Keratinocyte (primary cell): ENCODE data around the gene TTC28. TPM values are rescaled to one million over a fixed set of nuclear protein-coding genes. Genes with fewer than 3 reads are reported as not detected.

Source experiments
- DNase-seq: peaks from one replicate; pipeline ENCODE4 v3.0.0-alpha.2; 2011; ENCODE audit warnings: low read depth, missing footprints, low spot score
- FAIRE-seq: peaks from 2 replicates; lab custom pipeline; 2011; peaks lifted over from hg19 to GRCh38; lab: Jason Lieb, UNC
- H2AFZ ChIP-seq: 2 replicates; pipeline ENCODE4 v1.6.0; 2012; ENCODE audit warnings: low read length, control low read depth, inconsistent platforms; ENCODE audit not compliant: control insufficient read depth
- H3K27ac ChIP-seq: 2 replicates; pipeline ENCODE4 v1.5.1; 2011; ENCODE audit warnings: low read length; ENCODE audit not compliant: control insufficient read depth, insufficient read depth
- H3K27me3 ChIP-seq: 3 replicates; pipeline ENCODE4 v1.6.0; 2011; ENCODE audit warnings: low read length; ENCODE audit not compliant: control insufficient read depth, insufficient read depth; ENCODE audit errors: extremely low read depth
- H3K36me3 ChIP-seq, 2 experiments: 2 replicates in 1 of 2; 3 replicates in 1 of 2; pipeline ENCODE4 v1.5.1; 2011; ENCODE audit warnings: low read length in 2 of 2, mild to moderate bottlenecking in 1 of 2; ENCODE audit not compliant: control insufficient read depth in 2 of 2, insufficient read depth in 2 of 2; ENCODE audit errors: extremely low read depth in 1 of 2
- H3K4me1 ChIP-seq: 3 replicates; pipeline ENCODE4 v1.5.1; 2011; ENCODE audit warnings: low read length; ENCODE audit not compliant: control insufficient read depth, insufficient read depth; ENCODE audit errors: extremely low read depth
- H3K4me2 ChIP-seq: 3 replicates; pipeline ENCODE4 v1.6.0; 2011; ENCODE audit warnings: low read depth, low read length; ENCODE audit not compliant: control insufficient read depth, insufficient read depth; ENCODE audit errors: extremely low read depth
- H3K4me3 ChIP-seq, 3 experiments: fragments of 200-600 bp in 1 of 3; sonication (generic) in 1 of 3; 2 replicates in 2 of 3; 3 replicates in 1 of 3; pipeline ENCODE4 v1.5.1; 2011 to 2016; ENCODE audit warnings: low read length in 3 of 3, mild to moderate bottlenecking in 3 of 3, control low read depth in 2 of 3, inconsistent platforms in 1 of 3, low read depth in 1 of 3, mixed read lengths in 1 of 3, mixed run types in 1 of 3, moderate library complexity in 1 of 3; ENCODE audit not compliant: control insufficient read depth in 2 of 3, insufficient read depth in 2 of 3; ENCODE audit errors: extremely low read depth in 1 of 3
- H3K79me2 ChIP-seq: 2 replicates; pipeline ENCODE4 v1.6.0; 2012; ENCODE audit warnings: low read length; ENCODE audit not compliant: control insufficient read depth, insufficient read depth
- H3K9ac ChIP-seq: 3 replicates; pipeline ENCODE4 v1.6.0; 2011; ENCODE audit warnings: low read length; ENCODE audit not compliant: control insufficient read depth, insufficient read depth; ENCODE audit errors: extremely low read depth
- H3K9me1 ChIP-seq: 3 replicates; pipeline ENCODE4 v1.6.0; 2011; ENCODE audit warnings: low read length; ENCODE audit not compliant: control insufficient read depth, insufficient read depth; ENCODE audit errors: extremely low read depth
- H3K9me3 ChIP-seq: 2 replicates; pipeline ENCODE4 v1.5.1; 2012; ENCODE audit warnings: low read depth, low read length; ENCODE audit not compliant: control insufficient read depth
- H4K20me1 ChIP-seq: 3 replicates; pipeline ENCODE4 v1.6.0; 2011; ENCODE audit warnings: low read length; ENCODE audit not compliant: control insufficient read depth, insufficient read depth; ENCODE audit errors: extremely low read depth
- EZH2 ChIP-seq: IDR thresholded peaks from one replicate; pipeline ENCODE4 v1.6.1; 2012; ENCODE audit warnings: inconsistent platforms, mild to moderate bottlenecking, low read length, moderate library complexity
- dilution Hi-C: fragments of 300-500 bp; cut with MboI; formaldehyde crosslinking; loops from one replicate; pipeline ENCODE4 v1.7.0; 2020; ENCODE audit warnings: low sequenced_read_pairs; ENCODE audit not compliant: extremely low pct_ligation_motif_present
- polyA plus RNA-seq, 5 experiments: library from polyadenylated mRNA; depleted of rRNA in 3 of 5; stranded (reverse) in 3 of 5; stranded (forward) in 1 of 5; unstranded in 1 of 5; fragments of >200 nt; gene quantifications; 1 replicate in 1 of 5; 2 replicates in 3 of 5; 3 replicates in 1 of 5; pipeline versions ENCODE4 v1.2.1 to v1.2.3, GENCODE V29; 2011 to 2012; ENCODE audit warnings: missing spikeins in 2 of 5, low read depth in 1 of 5, low replicate concordance in 1 of 5
- TF ChIP-seq, protein P1 (sequence below), 3 experiments: IDR thresholded peaks in 1 of 3; conservative IDR thresholded peaks in 1 of 3; optimal IDR thresholded peaks in 1 of 3; 2 replicates in 2 of 3; 3 replicates in 1 of 3; pipeline versions ENCODE3 to v1.5.1; 2011; ENCODE audit warnings: low read length in 3 of 3, mild to moderate bottlenecking in 3 of 3, moderate library complexity in 2 of 3, control low read depth in 1 of 3, inconsistent platforms in 1 of 3; ENCODE audit not compliant: insufficient read depth in 2 of 3; ENCODE audit errors: extremely low read depth in 1 of 3

Gene TTC28
- polyA plus RNA-seq, 1 donor (not counting 4 experiments of a cell fraction or from before 2014, with no cell fraction given): 0.66 TPM

DNA sequence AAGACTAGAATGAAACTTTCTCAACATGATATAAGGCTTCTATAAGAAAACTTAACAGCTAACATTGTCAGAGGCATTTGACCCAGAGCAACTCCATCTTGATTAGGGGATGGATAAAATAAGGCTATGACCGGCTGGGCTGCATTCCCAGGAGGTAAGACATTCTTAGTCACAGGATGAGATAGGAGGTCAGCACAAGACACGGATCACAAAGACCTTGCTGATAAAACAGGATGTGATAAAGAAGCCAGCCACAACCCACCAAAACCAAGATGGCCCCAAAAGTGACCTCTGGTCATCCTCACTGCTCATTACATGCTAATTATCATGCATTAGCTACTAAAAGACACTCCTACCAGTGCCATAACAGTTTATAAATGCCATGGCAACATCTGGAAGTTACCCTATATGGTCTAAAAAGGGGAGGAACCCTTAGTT is 135.2 kb downstream of the TTC28 start:
- H3K79me2 ChIP-seq: no peaks in the 10 kb centered on the region

DNA sequence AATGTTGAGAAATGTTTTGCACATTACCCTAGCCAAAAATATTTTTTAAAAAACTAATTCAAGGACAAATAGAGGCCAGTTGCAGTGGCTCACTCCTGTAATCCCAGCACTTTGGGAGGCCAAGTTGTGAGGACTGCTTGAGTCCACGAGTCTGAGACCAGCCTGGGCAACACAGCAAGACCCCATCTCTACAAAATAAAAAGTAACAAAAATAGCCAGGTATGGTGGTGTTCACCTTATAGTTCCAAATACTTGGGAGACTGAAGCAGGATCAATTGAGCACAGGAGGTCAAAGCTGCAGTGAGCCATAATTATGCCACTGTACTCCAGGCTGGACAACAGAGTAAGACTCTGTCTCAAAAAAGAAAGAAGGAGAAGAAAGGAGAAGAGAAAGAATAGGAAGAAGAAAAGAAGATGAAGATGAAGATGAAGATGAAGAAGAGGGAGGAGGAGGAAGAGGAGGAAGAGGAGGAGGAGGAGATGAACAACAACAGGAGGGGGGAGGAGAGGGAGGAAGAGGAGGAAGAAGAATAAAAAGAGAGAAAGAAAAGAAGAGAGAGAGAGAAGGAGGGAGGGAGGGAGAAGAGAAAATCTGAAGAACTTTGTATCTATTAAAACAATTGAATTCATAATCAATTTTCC is 136.5 kb downstream of the TTC28 start:
- DNase-seq (no peak), FAIRE-seq (no peak)
- H3K79me2 ChIP-seq: no peaks in the 10 kb centered on the region
- H2AFZ ChIP-seq: no peak overlapping the region
- no peaks in the 10 kb centered on the region for H3K9me3 ChIP-seq
- H4K20me1 ChIP-seq: no peaks in the 10 kb centered on the region
- no peak overlapping the region for H3K4me3 ChIP-seq
- H3K27me3 ChIP-seq: no peaks in the 10 kb centered on the region
- no peak overlapping the region for H3K4me2 ChIP-seq
- no peaks in the 10 kb centered on the region for H3K9me1 ChIP-seq
- no peak overlapping the region for H3K27ac ChIP-seq
- no peak for TF ChIP-seq EZH2
- no peaks in the 10 kb centered on the region for H3K36me3 ChIP-seq
- dilution Hi-C loops: no loop called here
- peaks cover 7% of the 10 kb centered on the region for H3K4me1 ChIP-seq
- no peak overlapping the region for H3K9ac ChIP-seq

More for the DNA sequence above, 135.2 kb downstream of the TTC28 start:
- Histone ChIP-seq H3K4me1 (peaks cover 7% of the 10 kb centered on the region), H3K9me3 (no peaks in the 10 kb centered on the region), H3K9me1 (no peaks in the 10 kb centered on the region), H3K4me2 (peak overlapping the region; percentile 22), H2AFZ (peak overlapping the region; percentile 47), H3K27me3 (no peaks in the 10 kb centered on the region), H3K4me3 (no peak overlapping the region), H3K36me3 (no peaks in the 10 kb centered on the region), H3K27ac (no peak overlapping the region), H4K20me1 (no peaks in the 10 kb centered on the region), H3K9ac (no peak overlapping the region)
- dilution Hi-C loops: no loop called here
- DNase-seq (no peak), FAIRE-seq (no peak)
- no peak for TF ChIP-seq EZH2
- TF ChIP-seq, protein P1, sequence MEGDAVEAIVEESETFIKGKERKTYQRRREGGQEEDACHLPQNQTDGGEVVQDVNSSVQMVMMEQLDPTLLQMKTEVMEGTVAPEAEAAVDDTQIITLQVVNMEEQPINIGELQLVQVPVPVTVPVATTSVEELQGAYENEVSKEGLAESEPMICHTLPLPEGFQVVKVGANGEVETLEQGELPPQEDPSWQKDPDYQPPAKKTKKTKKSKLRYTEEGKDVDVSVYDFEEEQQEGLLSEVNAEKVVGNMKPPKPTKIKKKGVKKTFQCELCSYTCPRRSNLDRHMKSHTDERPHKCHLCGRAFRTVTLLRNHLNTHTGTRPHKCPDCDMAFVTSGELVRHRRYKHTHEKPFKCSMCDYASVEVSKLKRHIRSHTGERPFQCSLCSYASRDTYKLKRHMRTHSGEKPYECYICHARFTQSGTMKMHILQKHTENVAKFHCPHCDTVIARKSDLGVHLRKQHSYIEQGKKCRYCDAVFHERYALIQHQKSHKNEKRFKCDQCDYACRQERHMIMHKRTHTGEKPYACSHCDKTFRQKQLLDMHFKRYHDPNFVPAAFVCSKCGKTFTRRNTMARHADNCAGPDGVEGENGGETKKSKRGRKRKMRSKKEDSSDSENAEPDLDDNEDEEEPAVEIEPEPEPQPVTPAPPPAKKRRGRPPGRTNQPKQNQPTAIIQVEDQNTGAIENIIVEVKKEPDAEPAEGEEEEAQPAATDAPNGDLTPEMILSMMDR (optimal IDR thresholded peaks at IDR 0.05 in 1 of 3, IDR thresholded peaks at IDR 0.05 in 1 of 3, conservative IDR thresholded peaks at IDR 0.05 in 1 of 3; ENCODE audit: extremely low read depth in 1 of 3, insufficient read depth in 2 of 3, low read length in 3 of 3): no peak

DNA sequence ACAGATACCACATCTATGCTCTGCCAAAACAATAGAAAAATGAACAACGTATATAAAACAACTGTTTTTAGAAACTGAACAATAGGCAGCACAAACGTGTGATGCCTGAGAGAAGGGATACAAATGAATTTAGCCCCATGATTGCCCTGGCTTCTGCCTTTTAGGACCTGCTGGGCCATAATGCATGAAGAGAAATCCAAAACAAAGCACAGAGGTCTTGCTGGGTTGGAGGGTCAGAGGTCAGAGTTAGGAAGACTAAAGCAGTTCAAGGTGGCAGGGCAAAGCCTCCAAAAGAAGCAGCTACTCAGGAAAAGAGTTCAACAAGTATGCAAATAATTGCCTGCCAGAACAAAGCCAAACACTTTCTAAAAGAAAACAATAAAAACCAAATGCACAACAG is 138.5 kb downstream of the TTC28 start:
- Histone ChIP-seq H3K79me2 (no peaks in the 10 kb centered on the region), H3K4me1 (peaks cover 7% of the 10 kb centered on the region), H2AFZ (no peak overlapping the region), H3K9me3 (no peaks in the 10 kb centered on the region), H3K9me1 (no peaks in the 10 kb centered on the region), H4K20me1 (no peaks in the 10 kb centered on the region), H3K27me3 (no peaks in the 10 kb centered on the region), H3K4me2 (no peak overlapping the region), H3K4me3 (no peak overlapping the region), H3K27ac (no peak overlapping the region), H3K9ac (no peak overlapping the region), H3K36me3 (no peaks in the 10 kb centered on the region)
- FAIRE-seq (no peak), DNase-seq (no peak)
- TF ChIP-seq EZH2: no peak
- TF ChIP-seq, protein P1 (optimal IDR thresholded peaks at IDR 0.05 in 1 of 3, IDR thresholded peaks at IDR 0.05 in 1 of 3, conservative IDR thresholded peaks at IDR 0.05 in 1 of 3; ENCODE audit: extremely low read depth in 1 of 3, insufficient read depth in 2 of 3, low read length in 3 of 3): no peak
- dilution Hi-C loops: no loop called here
